Loucy (cell line): ENCODE results near the gene NCKAP5.

Source experiments
- H2AFZ ChIP-seq: fragments of 200-600 bp; sonication (generic); 2 replicates; pipeline ENCODE4 v1.6.0; 2016; ENCODE audit warnings: antibody characterized with exemption, mild to moderate bottlenecking, low read length, moderate library complexity
- H3F3A ChIP-seq: fragments of 200-600 bp; 2 replicates; pipeline ENCODE4 v1.6.0; 2016; ENCODE audit warnings: antibody characterized with exemption, low read depth, mild to moderate bottlenecking
- H3K27me3 ChIP-seq: fragments of 200-600 bp; sonication (generic); 2 replicates; pipeline ENCODE4 v1.6.1; 2014; ENCODE audit warnings: low read length, mild to moderate bottlenecking; ENCODE audit not compliant: insufficient read depth, poor library complexity, severe bottlenecking
- H3K36me3 ChIP-seq: fragments of 200-600 bp; sonication (generic); 2 replicates; pipeline ENCODE4 v1.6.1; 2016; ENCODE audit warnings: low read length; ENCODE audit not compliant: insufficient read depth
- H3K4me1 ChIP-seq: fragments of 200-600 bp; sonication (generic); 2 replicates; pipeline ENCODE4 v1.5.1; 2014; ENCODE audit warnings: low read length, mild to moderate bottlenecking; ENCODE audit not compliant: insufficient read depth, poor library complexity, severe bottlenecking
- H3K4me2 ChIP-seq: fragments of 200-600 bp; sonication (generic); 2 replicates; pipeline ENCODE4 v1.6.0; 2014; ENCODE audit warnings: antibody characterized with exemption, low read length, low read depth, mild to moderate bottlenecking; ENCODE audit not compliant: poor library complexity, severe bottlenecking
- H3K4me3 ChIP-seq: fragments of 200-600 bp; sonication (generic); 2 replicates; pipeline ENCODE4 v1.5.1; 2014; ENCODE audit warnings: low read length, mild to moderate bottlenecking, mixed read lengths; ENCODE audit not compliant: poor library complexity, severe bottlenecking
- H3K79me2 ChIP-seq: fragments of 200-600 bp; sonication (generic); 2 replicates; pipeline ENCODE4 v1.6.1; 2014; ENCODE audit warnings: low read length; ENCODE audit not compliant: insufficient read depth
- H3K9ac ChIP-seq: fragments of 200-600 bp; sonication (generic); 2 replicates; pipeline ENCODE4 v1.6.0; 2014; ENCODE audit warnings: mild to moderate bottlenecking, low read depth, low read length, moderate library complexity; ENCODE audit not compliant: poor library complexity, severe bottlenecking
- H3K9me2 ChIP-seq: fragments of 200-600 bp; sonication (generic); replicated peaks from 2 replicates; pipeline ENCODE4 v1.6.1; 2016; ENCODE audit warnings: low read depth, low read length, mixed read lengths
- H3K9me3 ChIP-seq: fragments of 200-600 bp; sonication (generic); 2 replicates; pipeline ENCODE4 v1.6.1; 2014; ENCODE audit warnings: mild to moderate bottlenecking, antibody characterized with exemption, low read length, low read depth; ENCODE audit not compliant: insufficient read depth
- H4K20me1 ChIP-seq: fragments of 200-600 bp; sonication (generic); 2 replicates; pipeline ENCODE4 v1.6.0; 2014; ENCODE audit warnings: antibody characterized with exemption, low read length, mild to moderate bottlenecking; ENCODE audit not compliant: insufficient read depth, poor library complexity, severe bottlenecking
- CTCF ChIP-seq: fragments of 200-600 bp; sonication (generic); conservative IDR thresholded peaks from 2 replicates; pipeline ENCODE4 v1.5.1; 2014; ENCODE audit warnings: mild to moderate bottlenecking, antibody characterized with exemption, low read length
- EZH2phosphoT487 ChIP-seq: fragments of 200-600 bp; IDR thresholded peaks from 2 replicates; pipeline ENCODE4 v1.6.1; 2018; ENCODE audit warnings: antibody characterized with exemption, mild to moderate bottlenecking, moderate library complexity, borderline replicate concordance

The NCKAP5 gene

GRCh38 chr2:132776287-132776686, 792.0 kb downstream of the NCKAP5 start:
- H3K79me2 ChIP-seq = no peaks in the 10 kb centered on the region
- H3K9me3 ChIP-seq = no peaks in the 10 kb centered on the region; the same call in 1 of the 2 replicates
- H4K20me1 ChIP-seq = no peaks in the 10 kb centered on the region
- H3K27me3 ChIP-seq = no peaks in the 10 kb centered on the region
- no peak overlapping the region for H2AFZ ChIP-seq
- no peaks in the 10 kb centered on the region for H3F3A ChIP-seq
- no peaks in the 10 kb centered on the region for H3K4me1 ChIP-seq
- no peak overlapping the region for H3K4me3 ChIP-seq
- no peaks in the 10 kb centered on the region for H3K36me3 ChIP-seq
- no peak overlapping the region for H3K4me2 ChIP-seq
- no peak overlapping the region for H3K9ac ChIP-seq
- TF ChIP-seq EZH2phosphoT487 = no peak
- no peak for TF ChIP-seq CTCF
- H3K9me2 ChIP-seq = no peaks in the 10 kb centered on the region

- Histone ChIP-seq H3K4me1 (no peaks in the 10 kb centered on the region), H3K9ac (no peak overlapping the region), H3F3A (no peaks in the 10 kb centered on the region), H2AFZ (no peak overlapping the region), H3K36me3 (no peaks in the 10 kb centered on the region), H3K4me3 (no peak overlapping the region), H3K9me2 (no peaks in the 10 kb centered on the region), H3K27me3 (no peaks in the 10 kb centered on the region), H3K4me2 (no peak overlapping the region), H3K9me3 (no peaks in the 10 kb centered on the region; the same call in 1 of the 2 replicates), H3K79me2 (no peaks in the 10 kb centered on the region), H4K20me1 (no peaks in the 10 kb centered on the region)
- TF ChIP-seq CTCF (no peak), EZH2phosphoT487 (no peak)
Measured at GRCh38 chr2:132774189-132774588, 794.1 kb downstream of the NCKAP5 start.

- H3K4me2 ChIP-seq = no peak overlapping the region
- H4K20me1 ChIP-seq = no peaks in the 10 kb centered on the region
- no peak overlapping the region for H2AFZ ChIP-seq
- H3K4me1 ChIP-seq = no peaks in the 10 kb centered on the region
- H3K36me3 ChIP-seq = no peaks in the 10 kb centered on the region
- TF ChIP-seq CTCF (no peak), EZH2phosphoT487 (no peak)
- H3K4me3 ChIP-seq = no peak overlapping the region
- H3K9ac ChIP-seq = no peak overlapping the region
- H3K79me2 ChIP-seq = no peaks in the 10 kb centered on the region
- no peaks in the 10 kb centered on the region for H3K9me2 ChIP-seq
- no peaks in the 10 kb centered on the region for H3K27me3 ChIP-seq
- no peaks in the 10 kb centered on the region for H3F3A ChIP-seq
- H3K9me3 ChIP-seq = no peaks in the 10 kb centered on the region; the same call in 1 of the 2 replicates
Measured at GRCh38 chr2:132773331-132773730, 794.9 kb downstream of the NCKAP5 start.
